OCI-LY1 (cell line): ENCODE measurements around the gene RASA2.

ENCODE experiments used
- H2AFZ ChIP-seq: fragments of 200-600 bp; sonication (generic), shearing (Covaris generic); 2 replicates; pipeline ENCODE4 v1.6.0; 2014; ENCODE audit warnings: antibody characterized with exemption, mild to moderate bottlenecking, low read length
- H3F3A ChIP-seq: fragments of 200-600 bp; sonication (generic), shearing (Covaris generic); 2 replicates; pipeline ENCODE4 v1.6.0; 2014; ENCODE audit warnings: mild to moderate bottlenecking, antibody characterized with exemption, low read length, moderate library complexity; ENCODE audit not compliant: insufficient read depth
- H3K27ac ChIP-seq: fragments of 200-600 bp; sonication (generic); 2 replicates; pipeline ENCODE4 v1.5.1; 2014; ENCODE audit warnings: low read length, mixed run types, mild to moderate bottlenecking, low read depth; ENCODE audit not compliant: poor library complexity, severe bottlenecking
- H3K27me3 ChIP-seq: fragments of 200-600 bp; sonication (generic); 2 replicates; pipeline ENCODE4 v1.6.0; 2014; ENCODE audit warnings: antibody characterized with exemption, mild to moderate bottlenecking, low read length, moderate library complexity; ENCODE audit not compliant: insufficient read depth
- H3K36me3 ChIP-seq: fragments of 200-600 bp; sonication (generic); 2 replicates; pipeline ENCODE4 v1.6.1; 2014; ENCODE audit warnings: mild to moderate bottlenecking, antibody characterized with exemption, low read length, moderate library complexity, mixed read lengths; ENCODE audit not compliant: insufficient read depth
- H3K4me1 ChIP-seq: fragments of 200-600 bp; sonication (generic); 2 replicates; pipeline ENCODE4 v1.5.1; 2014; ENCODE audit warnings: mild to moderate bottlenecking, low read length, moderate library complexity; ENCODE audit not compliant: insufficient read depth, severe bottlenecking
- H3K4me2 ChIP-seq: fragments of 200-600 bp; sonication (generic), shearing (Covaris generic); 2 replicates; pipeline ENCODE4 v1.6.1; 2014; ENCODE audit warnings: low read length
- H3K4me3 ChIP-seq: fragments of 200-600 bp; sonication (generic); 2 replicates; pipeline ENCODE4 v1.5.1; 2014; ENCODE audit warnings: low read length, low read depth, mild to moderate bottlenecking, mixed read lengths; ENCODE audit not compliant: poor library complexity, severe bottlenecking
- H3K79me2 ChIP-seq: fragments of 200-600 bp; shearing (Covaris generic); 2 replicates; pipeline ENCODE4 v1.6.1; 2016; ENCODE audit warnings: mixed run types, low read length, mixed read lengths; ENCODE audit not compliant: insufficient read depth
- H3K9ac ChIP-seq: fragments of 200-600 bp; sonication (generic), shearing (Covaris generic); 2 replicates; pipeline ENCODE4 v1.6.1; 2014; ENCODE audit warnings: mild to moderate bottlenecking, low read length, mixed read lengths
- H3K9me2 ChIP-seq: fragments of 200-600 bp; sonication (generic), shearing (Covaris generic); 2 replicates; pipeline ENCODE4 v1.6.1; 2014; ENCODE audit warnings: low read depth, mild to moderate bottlenecking, low read length, mixed read lengths
- H3K9me3 ChIP-seq: fragments of 200-600 bp; shearing (Covaris generic); 2 replicates; pipeline ENCODE4 v1.6.1; 2014; ENCODE audit warnings: low read length, mixed read lengths
- H4K20me1 ChIP-seq: fragments of 200-600 bp; sonication (generic), shearing (Covaris generic); 2 replicates; pipeline ENCODE4 v1.6.0; 2016; ENCODE audit warnings: mild to moderate bottlenecking, low read length; ENCODE audit not compliant: insufficient read depth
- EZH2 ChIP-seq: fragments of 200-600 bp; sonication (generic), shearing (Covaris generic); IDR thresholded peaks from 2 replicates; pipeline ENCODE4 v1.8.0; 2017; ENCODE audit warnings: borderline replicate concordance, mixed run types, mild to moderate bottlenecking, antibody characterized with exemption, low read length, moderate library complexity, mixed read lengths
- TF ChIP-seq, protein P1 (sequence below): fragments of 200-600 bp; sonication (generic), shearing (Covaris generic); IDR thresholded peaks from 2 replicates; pipeline ENCODE4 v1.5.1; 2017; ENCODE audit warnings: mild to moderate bottlenecking, antibody characterized with exemption, low read length, moderate library complexity, mixed read lengths

RASA2 gene

DNA sequence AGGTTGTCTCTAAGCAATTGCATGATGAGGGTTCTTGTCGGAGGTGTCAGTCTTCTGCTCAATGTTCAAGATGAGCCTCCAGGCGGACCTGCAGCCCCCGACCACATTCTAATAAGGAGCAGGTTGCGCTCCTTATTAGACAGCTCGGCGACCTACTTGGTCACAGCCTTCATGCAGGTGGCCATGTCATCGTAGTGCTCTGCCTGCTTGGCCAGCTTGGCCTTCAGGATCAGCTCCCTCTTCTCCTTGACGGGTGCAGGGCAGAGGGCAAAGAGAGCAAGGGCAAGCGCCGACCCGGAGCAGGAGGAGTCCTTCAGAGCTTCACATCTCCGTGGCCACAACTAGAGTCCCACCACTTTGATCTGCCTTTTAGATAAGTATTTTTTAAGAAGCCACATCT lies 113.5 kb downstream of the RASA2 start:
- H3K36me3 ChIP-seq: peaks cover 18% of the 10 kb centered on the region
- no peaks in the 10 kb centered on the region for H3K79me2 ChIP-seq
- no peaks in the 10 kb centered on the region for H3F3A ChIP-seq
- H3K27me3 ChIP-seq: no peaks in the 10 kb centered on the region
- H3K27ac ChIP-seq: no peak overlapping the region
- no peak overlapping the region for H2AFZ ChIP-seq
- H3K9me3 ChIP-seq: peaks cover 11% of the 10 kb centered on the region; the same call in 1 of the 2 replicates
- H4K20me1 ChIP-seq: no peaks in the 10 kb centered on the region
- H3K9ac ChIP-seq: no peak overlapping the region
- 0 out of 2 replicates have a peak, but pooled peaks cover 4% of the 10 kb centered on the region for H3K9me2 ChIP-seq
- no peak for TF ChIP-seq EZH2
- TF ChIP-seq, protein P1, sequence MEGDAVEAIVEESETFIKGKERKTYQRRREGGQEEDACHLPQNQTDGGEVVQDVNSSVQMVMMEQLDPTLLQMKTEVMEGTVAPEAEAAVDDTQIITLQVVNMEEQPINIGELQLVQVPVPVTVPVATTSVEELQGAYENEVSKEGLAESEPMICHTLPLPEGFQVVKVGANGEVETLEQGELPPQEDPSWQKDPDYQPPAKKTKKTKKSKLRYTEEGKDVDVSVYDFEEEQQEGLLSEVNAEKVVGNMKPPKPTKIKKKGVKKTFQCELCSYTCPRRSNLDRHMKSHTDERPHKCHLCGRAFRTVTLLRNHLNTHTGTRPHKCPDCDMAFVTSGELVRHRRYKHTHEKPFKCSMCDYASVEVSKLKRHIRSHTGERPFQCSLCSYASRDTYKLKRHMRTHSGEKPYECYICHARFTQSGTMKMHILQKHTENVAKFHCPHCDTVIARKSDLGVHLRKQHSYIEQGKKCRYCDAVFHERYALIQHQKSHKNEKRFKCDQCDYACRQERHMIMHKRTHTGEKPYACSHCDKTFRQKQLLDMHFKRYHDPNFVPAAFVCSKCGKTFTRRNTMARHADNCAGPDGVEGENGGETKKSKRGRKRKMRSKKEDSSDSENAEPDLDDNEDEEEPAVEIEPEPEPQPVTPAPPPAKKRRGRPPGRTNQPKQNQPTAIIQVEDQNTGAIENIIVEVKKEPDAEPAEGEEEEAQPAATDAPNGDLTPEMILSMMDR: no peak
- H3K4me1 ChIP-seq: no peaks in the 10 kb centered on the region
- no peak overlapping the region for H3K4me3 ChIP-seq
- no peak overlapping the region for H3K4me2 ChIP-seq

DNA sequence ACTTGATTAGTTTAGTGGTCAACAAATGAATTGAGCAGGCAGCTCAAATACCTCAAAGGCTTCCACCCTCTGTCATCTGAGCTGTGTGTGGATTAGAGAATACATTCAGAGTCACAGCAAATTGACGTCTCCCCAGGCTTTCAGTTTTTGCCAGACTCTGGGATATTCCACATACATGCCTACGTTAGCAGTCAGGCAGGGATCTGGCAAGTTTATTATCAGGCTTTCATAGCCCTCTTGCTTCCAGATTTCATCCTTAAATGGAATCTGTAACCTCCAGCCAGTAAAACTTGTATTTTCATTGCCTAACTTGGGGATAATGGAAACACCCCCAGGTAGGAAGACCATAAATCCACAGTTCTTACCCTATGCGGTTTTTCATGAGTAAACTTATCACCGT lies 115.9 kb downstream of the RASA2 start:
- H3F3A ChIP-seq: no peaks in the 10 kb centered on the region
- H3K27ac ChIP-seq: no peak overlapping the region
- no peaks in the 10 kb centered on the region for H4K20me1 ChIP-seq
- no peak overlapping the region for H3K4me2 ChIP-seq
- no peaks in the 10 kb centered on the region for H3K36me3 ChIP-seq
- no peak overlapping the region for H2AFZ ChIP-seq
- H3K9me3 ChIP-seq: peaks cover 11% of the 10 kb centered on the region; the same call in 1 of the 2 replicates
- TF ChIP-seq EZH2: no peak
- TF ChIP-seq, protein P1: no peak
- H3K4me1 ChIP-seq: no peaks in the 10 kb centered on the region
- H3K9me2 ChIP-seq: no peaks in the 10 kb centered on the region
- no peaks in the 10 kb centered on the region for H3K79me2 ChIP-seq
- H3K27me3 ChIP-seq: no peaks in the 10 kb centered on the region
- no peak overlapping the region for H3K9ac ChIP-seq
- no peak overlapping the region for H3K4me3 ChIP-seq

DNA sequence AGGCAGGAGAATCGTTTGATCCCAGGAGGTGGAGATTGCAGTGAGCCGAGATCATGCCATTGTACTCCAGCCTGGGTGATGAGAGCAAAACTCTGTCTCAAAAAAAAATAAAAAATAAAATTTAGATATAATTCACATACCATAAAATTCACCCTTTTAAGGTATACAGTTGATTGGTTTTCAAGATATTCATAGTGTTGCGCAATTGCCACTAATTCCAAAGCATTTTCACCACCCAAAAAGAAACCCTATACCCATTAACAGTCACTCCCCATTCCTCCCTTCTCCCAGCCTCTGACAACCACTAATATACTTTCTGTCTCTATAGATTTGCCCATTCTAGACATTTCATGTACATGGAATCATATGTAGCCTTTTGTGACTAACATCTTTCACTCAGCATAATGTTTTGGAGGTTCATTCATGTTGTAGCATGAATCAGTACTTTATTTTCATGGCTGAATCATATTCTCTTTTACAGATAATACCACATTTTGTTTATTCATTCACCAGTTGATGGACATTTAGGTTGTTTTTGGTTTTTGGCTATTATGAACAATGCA lies 116.7 kb downstream of the RASA2 start:
- H3K36me3 ChIP-seq: 0 out of 2 replicates have a peak, but pooled peaks cover 5% of the 10 kb centered on the region
- no peak overlapping the region for H3K9ac ChIP-seq
- no peaks in the 10 kb centered on the region for H3K79me2 ChIP-seq
- no peaks in the 10 kb centered on the region for H3F3A ChIP-seq
- no peak overlapping the region for H2AFZ ChIP-seq
- no peaks in the 10 kb centered on the region for H3K9me2 ChIP-seq
- peaks cover 11% of the 10 kb centered on the region; the same call in 1 of the 2 replicates for H3K9me3 ChIP-seq
- no peak overlapping the region for H3K4me3 ChIP-seq
- no peak overlapping the region for H3K27ac ChIP-seq
- no peaks in the 10 kb centered on the region for H3K27me3 ChIP-seq
- H3K4me2 ChIP-seq: no peak overlapping the region
- H4K20me1 ChIP-seq: no peaks in the 10 kb centered on the region
- no peak for TF ChIP-seq EZH2
- TF ChIP-seq, protein P1: no peak
- H3K4me1 ChIP-seq: no peaks in the 10 kb centered on the region
